ENCODE measurements around the gene CD55.

Gene CD55

DNA sequence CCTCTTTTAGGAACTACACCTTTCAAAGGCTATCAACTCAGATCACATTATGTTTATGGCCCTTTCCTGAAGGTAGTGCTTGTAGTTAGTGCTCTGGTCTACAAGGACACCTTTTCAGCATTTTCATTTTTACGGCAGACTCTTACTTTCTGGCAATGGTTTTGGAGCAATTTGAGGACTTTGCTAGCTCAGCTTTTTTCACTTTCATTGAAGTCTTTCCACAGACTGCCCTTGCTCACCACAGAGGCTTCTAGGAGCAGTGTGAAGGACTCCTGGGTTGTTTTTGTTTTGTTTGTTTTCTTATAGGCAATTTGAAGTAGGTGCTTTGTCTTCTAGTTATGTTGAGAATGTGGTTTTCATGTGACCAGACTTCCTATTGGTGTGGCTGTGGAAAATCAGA, 43.1 kb downstream of the CD55 start:
- H3K4me3 ChIP-seq (replicated peaks; ENCODE audit: low read depth, low read length): no peak overlapping the region
- no peak for DNase-seq (ENCODE audit: extremely low read depth, low read depth)
- TF ChIP-seq, protein P1, sequence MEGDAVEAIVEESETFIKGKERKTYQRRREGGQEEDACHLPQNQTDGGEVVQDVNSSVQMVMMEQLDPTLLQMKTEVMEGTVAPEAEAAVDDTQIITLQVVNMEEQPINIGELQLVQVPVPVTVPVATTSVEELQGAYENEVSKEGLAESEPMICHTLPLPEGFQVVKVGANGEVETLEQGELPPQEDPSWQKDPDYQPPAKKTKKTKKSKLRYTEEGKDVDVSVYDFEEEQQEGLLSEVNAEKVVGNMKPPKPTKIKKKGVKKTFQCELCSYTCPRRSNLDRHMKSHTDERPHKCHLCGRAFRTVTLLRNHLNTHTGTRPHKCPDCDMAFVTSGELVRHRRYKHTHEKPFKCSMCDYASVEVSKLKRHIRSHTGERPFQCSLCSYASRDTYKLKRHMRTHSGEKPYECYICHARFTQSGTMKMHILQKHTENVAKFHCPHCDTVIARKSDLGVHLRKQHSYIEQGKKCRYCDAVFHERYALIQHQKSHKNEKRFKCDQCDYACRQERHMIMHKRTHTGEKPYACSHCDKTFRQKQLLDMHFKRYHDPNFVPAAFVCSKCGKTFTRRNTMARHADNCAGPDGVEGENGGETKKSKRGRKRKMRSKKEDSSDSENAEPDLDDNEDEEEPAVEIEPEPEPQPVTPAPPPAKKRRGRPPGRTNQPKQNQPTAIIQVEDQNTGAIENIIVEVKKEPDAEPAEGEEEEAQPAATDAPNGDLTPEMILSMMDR (IDR thresholded peaks at IDR 0.05; ENCODE audit: low read depth, low read length, missing control alignments): no peak

GRCh38 chr1:207365063-207365462, 43.6 kb downstream of the CD55 start:
- TF ChIP-seq, protein P1 (IDR thresholded peaks at IDR 0.05; ENCODE audit: low read depth, low read length, missing control alignments): no peak
- no peak overlapping the region for H3K4me3 ChIP-seq (replicated peaks; ENCODE audit: low read depth, low read length)
- DNase-seq (ENCODE audit: extremely low read depth, low read depth): no peak

DNA sequence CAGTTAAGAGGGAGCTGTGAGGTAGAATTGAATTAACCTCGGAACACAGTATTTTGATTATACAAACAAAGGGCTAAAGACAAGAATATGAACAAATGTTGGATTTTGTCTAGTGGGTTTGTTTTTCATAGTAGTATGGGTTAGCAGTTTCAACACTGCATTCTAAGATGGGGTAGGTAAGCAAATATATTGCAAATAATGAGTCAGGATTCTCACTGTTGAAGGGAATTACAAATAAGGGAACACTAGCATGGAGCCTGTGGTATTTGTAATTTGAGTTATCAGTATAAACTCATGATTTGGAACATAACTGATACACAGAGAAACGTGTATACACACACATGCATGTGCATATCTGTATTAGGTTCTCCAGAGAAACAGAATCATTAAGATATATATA, 44.5 kb downstream of the CD55 start:
- no peak overlapping the region for H3K4me3 ChIP-seq (replicated peaks; ENCODE audit: low read depth, low read length)

DNA sequence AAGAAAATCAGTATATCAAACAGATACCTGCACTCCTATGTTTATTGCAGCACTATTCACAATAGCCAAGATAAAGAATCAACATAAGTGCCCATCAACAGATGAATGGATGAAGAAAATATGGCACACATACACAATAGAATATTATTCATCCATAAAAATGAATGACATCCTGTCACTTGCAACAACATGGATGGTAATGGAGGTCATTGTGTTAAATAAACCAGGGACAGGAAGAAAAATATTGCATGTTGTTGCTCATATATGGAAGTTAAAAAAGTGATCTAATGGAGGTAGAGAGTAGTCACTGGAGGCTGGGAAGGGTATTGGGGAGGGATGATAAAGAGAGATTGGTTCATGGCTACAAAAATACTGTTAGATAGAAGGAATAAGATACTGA, 67.2 kb downstream of the CD55 start:
- no peak overlapping the region for H3K4me3 ChIP-seq (replicated peaks; ENCODE audit: low read depth, low read length)
- no peak for DNase-seq (ENCODE audit: extremely low read depth, low read depth)
- TF ChIP-seq, protein P1 (IDR thresholded peaks at IDR 0.05; ENCODE audit: low read depth, low read length, missing control alignments): no peak

More for the DNA sequence above, 44.5 kb downstream of the CD55 start:
- DNase-seq (ENCODE audit: extremely low read depth, low read depth): no peak
- TF ChIP-seq, protein P1 (IDR thresholded peaks at IDR 0.05; ENCODE audit: low read depth, low read length, missing control alignments): no peak

DNA sequence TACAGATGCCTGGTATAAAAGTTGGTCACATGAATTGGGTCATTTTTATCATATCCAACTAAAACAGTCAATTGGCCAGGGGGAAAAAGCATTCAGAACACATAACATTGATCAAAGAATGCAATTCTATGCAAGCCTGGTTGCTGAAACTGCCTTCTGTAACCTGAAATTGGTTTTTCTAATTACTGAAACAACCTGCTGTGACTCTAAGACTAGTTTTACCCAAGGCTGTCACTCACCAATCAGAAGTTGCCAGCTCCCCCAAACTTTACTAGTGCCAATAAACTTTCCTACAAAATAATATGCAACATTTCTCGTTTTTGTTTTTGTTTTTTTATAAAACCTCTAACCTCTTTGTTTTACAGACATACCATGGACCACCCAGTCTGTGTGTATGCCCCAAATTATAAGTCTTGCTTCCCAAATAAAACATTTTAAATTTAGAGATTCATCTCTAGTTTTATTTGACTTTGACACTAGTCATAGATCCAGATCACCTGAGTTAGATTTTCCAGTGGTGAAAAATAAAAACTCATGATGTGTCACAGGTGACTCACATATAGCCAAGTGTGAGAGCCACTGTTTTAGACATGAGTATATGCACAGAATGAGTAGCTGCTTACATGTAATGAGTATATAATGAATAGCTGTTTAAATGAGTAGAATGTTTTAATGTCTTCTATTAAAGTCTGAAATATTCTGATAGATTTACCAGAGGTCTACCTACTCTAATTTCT, 68.4 kb downstream of the CD55 start:
- no peak overlapping the region for H3K4me3 ChIP-seq (replicated peaks; ENCODE audit: low read depth, low read length)
- TF ChIP-seq, protein P1 (IDR thresholded peaks at IDR 0.05; ENCODE audit: low read depth, low read length, missing control alignments): no peak
- peak; percentile 14 for DNase-seq (ENCODE audit: extremely low read depth, low read depth)

- peak; percentile 98 for DNase-seq (ENCODE audit: extremely low read depth, low read depth)
- H3K4me3 ChIP-seq (replicated peaks; ENCODE audit: low read depth, low read length): no peak overlapping the region
Measured at GRCh38 chr1:207393610-207394009, 72.1 kb downstream of the CD55 start.

More at GRCh38 chr1:207393610-207394009, 72.1 kb downstream of the CD55 start:
- TF ChIP-seq, protein P1 (IDR thresholded peaks at IDR 0.05; ENCODE audit: low read depth, low read length, missing control alignments): no peak

Data from HFF-Myc (cell line).